IMR-90 (cell line): ENCODE measurements around the gene TSTD1. TPM values are rescaled to one million over a fixed set of nuclear protein-coding genes. Genes with fewer than 3 reads are reported as not detected.

Experiments
- ATAC-seq: fragments of 200-7000 bp; cut with Tn5 transposase; 2 replicates; pipeline ENCODE4 v1.9.1; 2020; ENCODE audit warnings: low read depth, mild to moderate bottlenecking, moderate library complexity
- BruUV-seq: library from RNA; stranded (reverse); fragments of 400-500 nt; replicated peaks from 2 replicates; lab custom pipeline; 2021; lab: Mats Ljungman, UMichigan
- CTCF ChIA-PET: fragments of 300-600 bp; formaldehyde crosslinking; extraction: SDS; loops from one replicate; lab custom pipeline; 2021; ENCODE audit warnings: antibody characterized with exemption; lab: Yijun Ruan, JAX
- POLR2A ChIA-PET: fragments of 300-600 bp; sonication (Branson Sonifier 250); formaldehyde crosslinking; loops from one replicate; lab custom pipeline; 2022; ENCODE audit warnings: antibody characterized with exemption; ENCODE audit not compliant: unreplicated experiment; lab: Charles Lee
- DNase-seq: peaks from one replicate; pipeline ENCODE4 v3.0.0; 2013
- H2AFZ ChIP-seq: replicated peaks from 2 replicates; pipeline ENCODE3; 2013; ENCODE audit warnings: low read length, mild to moderate bottlenecking; ENCODE audit not compliant: poor library complexity
- H2AK5ac ChIP-seq: 2 replicates; pipeline ENCODE4 v1.6.1; 2013; ENCODE audit warnings: low read depth, low read length, inconsistent platforms
- H2AK9ac ChIP-seq: replicated peaks from 2 replicates; pipeline ENCODE3; 2013; ENCODE audit warnings: mild to moderate bottlenecking, low read depth, low read length, moderate library complexity; ENCODE audit not compliant: poor library complexity
- H2BK120ac ChIP-seq: 2 replicates; pipeline ENCODE4 v1.6.1; 2013; ENCODE audit warnings: low read depth, low read length, inconsistent platforms
- H2BK15ac ChIP-seq: 3 replicates; pipeline ENCODE4 v1.6.1; 2013; ENCODE audit warnings: low read depth, low read length, inconsistent platforms
- H2BK20ac ChIP-seq: 2 replicates; pipeline ENCODE4 v1.6.1; 2013; ENCODE audit warnings: low read depth, mild to moderate bottlenecking, inconsistent platforms, low read length, moderate library complexity
- H2BK5ac ChIP-seq: 2 replicates; pipeline ENCODE4 v1.6.1; 2013; ENCODE audit warnings: mild to moderate bottlenecking, low read depth, low read length, inconsistent platforms; ENCODE audit not compliant: poor library complexity, severe bottlenecking
- H3K14ac ChIP-seq: replicated peaks from 2 replicates; pipeline ENCODE4 v1.6.1; 2013; ENCODE audit warnings: low read depth, low read length, inconsistent platforms
- H3K18ac ChIP-seq: 2 replicates; pipeline ENCODE4 v1.6.1; 2013; ENCODE audit warnings: low read depth, low read length, control low read depth
- H3K23ac ChIP-seq: 2 replicates; pipeline ENCODE4 v1.6.1; 2013; ENCODE audit warnings: low read depth, low read length, inconsistent platforms
- H3K27ac ChIP-seq: 2 replicates; pipeline ENCODE4 v1.5.1; 2013; ENCODE audit warnings: mild to moderate bottlenecking, control low read depth, low read length; ENCODE audit not compliant: insufficient read depth
- H3K27me3 ChIP-seq: 2 replicates; pipeline ENCODE4 v1.6.1; 2013; ENCODE audit warnings: low read length; ENCODE audit not compliant: control insufficient read depth, insufficient read depth
- H3K36me3 ChIP-seq: 2 replicates; pipeline ENCODE4 v1.6.1; 2013; ENCODE audit warnings: low read length, mixed read lengths; ENCODE audit not compliant: control insufficient read depth, insufficient read depth
- H3K4ac ChIP-seq: 2 replicates; pipeline ENCODE4 v1.6.1; 2013; ENCODE audit warnings: low read depth, low read length, inconsistent platforms
- H3K4me1 ChIP-seq: 2 replicates; pipeline ENCODE4 v1.6.1; 2013; ENCODE audit warnings: low read length, mixed read lengths; ENCODE audit not compliant: control insufficient read depth, insufficient read depth
- H3K4me2 ChIP-seq: 2 replicates; pipeline ENCODE4 v1.6.1; 2013; ENCODE audit warnings: low read depth, mild to moderate bottlenecking, control low read depth, low read length, moderate library complexity
- H3K4me3 ChIP-seq: 2 replicates; pipeline ENCODE4 v1.5.1; 2013; ENCODE audit warnings: low read depth, mild to moderate bottlenecking, control low read depth, low read length, moderate library complexity; ENCODE audit not compliant: insufficient read depth
- H3K56ac ChIP-seq: 2 replicates; pipeline ENCODE4 v1.6.1; 2013; ENCODE audit warnings: low read length, inconsistent platforms; ENCODE audit not compliant: insufficient read depth; ENCODE audit errors: extremely low read depth
- H3K79me1 ChIP-seq, 2 experiments: 2 replicates each; pipeline ENCODE4 v1.6.1; 2013; ENCODE audit warnings: low read length in 2 of 2, inconsistent platforms in 1 of 2, low read depth in 1 of 2
- H3K9ac ChIP-seq: 2 replicates; pipeline ENCODE4 v1.6.1; 2013; ENCODE audit warnings: low read depth, low read length, control low read depth
- H3K9me1 ChIP-seq: 2 replicates; pipeline ENCODE4 v1.6.1; 2013; ENCODE audit warnings: low read length, inconsistent platforms; ENCODE audit not compliant: insufficient read depth
- H3K9me3 ChIP-seq: 2 replicates; pipeline ENCODE4 v1.6.1; 2013; ENCODE audit warnings: low read length; ENCODE audit not compliant: control insufficient read depth, insufficient read depth
- H4K20me1 ChIP-seq: 2 replicates; pipeline ENCODE4 v1.6.1; 2013; ENCODE audit warnings: low read length, inconsistent platforms; ENCODE audit not compliant: insufficient read depth
- H4K5ac ChIP-seq: 2 replicates; pipeline ENCODE4 v1.6.1; 2013; ENCODE audit warnings: mild to moderate bottlenecking, low read depth, low read length, control low read depth
- H4K8ac ChIP-seq, 2 experiments: 2 replicates each; pipeline ENCODE4 v1.6.1; 2013; ENCODE audit warnings: low read depth in 2 of 2, low read length in 2 of 2, control low read depth in 1 of 2, inconsistent platforms in 1 of 2
- H4K91ac ChIP-seq: 2 replicates; pipeline ENCODE4 v1.6.1; 2013; ENCODE audit warnings: low read depth, low read length, inconsistent platforms; ENCODE audit not compliant: insufficient read depth
- BHLHE40 ChIP-seq: fragments of 150-350 bp; IDR thresholded peaks from 2 replicates; pipeline ENCODE4 v1.6.1; 2016; ENCODE audit warnings: mild to moderate bottlenecking, low read depth, low read length
- CEBPB ChIP-seq: IDR thresholded peaks from 2 replicates; pipeline ENCODE4 v1.6.1; 2012; ENCODE audit warnings: low read depth, low read length, improper control_type of control experiment
- CHD1 ChIP-seq: IDR thresholded peaks from 2 replicates; pipeline ENCODE4 v1.6.1; 2012; ENCODE audit warnings: low read depth, low read length, improper control_type of control experiment
- FOS ChIP-seq: fragments of 150-350 bp; IDR thresholded peaks from 2 replicates; pipeline ENCODE4 v1.6.1; 2016; ENCODE audit warnings: low read depth, low read length
- MAFK ChIP-seq: IDR thresholded peaks from 2 replicates; pipeline ENCODE4 v1.6.1; 2012; ENCODE audit warnings: low read depth, low read length, improper control_type of control experiment
- MAZ ChIP-seq: IDR thresholded peaks from 2 replicates; pipeline ENCODE4 v1.6.1; 2012; ENCODE audit warnings: low read depth, mild to moderate bottlenecking, low read length, improper control_type of control experiment, moderate library complexity, borderline replicate concordance
- MXI1 ChIP-seq: IDR thresholded peaks from 2 replicates; pipeline ENCODE4 v1.6.1; 2012; ENCODE audit warnings: low read depth, mild to moderate bottlenecking, low read length, moderate library complexity, borderline replicate concordance
- NFE2L2 ChIP-seq: fragments of 150-350 bp; IDR thresholded peaks from 2 replicates; pipeline ENCODE4 v1.6.1; 2016; ENCODE audit warnings: low read depth, mild to moderate bottlenecking, low read length
- POLR2A ChIP-seq: IDR thresholded peaks from 2 replicates; pipeline ENCODE4 v1.6.1; 2012; ENCODE audit warnings: mild to moderate bottlenecking, low read depth, low read length
- RCOR1 ChIP-seq: IDR thresholded peaks from 2 replicates; pipeline ENCODE4 v1.6.1; 2012; ENCODE audit warnings: mild to moderate bottlenecking, low read length, improper control_type of control experiment; ENCODE audit not compliant: insufficient replicate concordance
- RFX5 ChIP-seq: IDR thresholded peaks from 2 replicates; pipeline ENCODE4 v1.8.0; 2012; ENCODE audit warnings: low read depth, mild to moderate bottlenecking, low read length, moderate library complexity
- SMC3 ChIP-seq: fragments of 150-350 bp; IDR thresholded peaks from 2 replicates; pipeline ENCODE4 v1.6.1; 2016; ENCODE audit warnings: low read depth, mild to moderate bottlenecking, antibody characterized with exemption, low read length, moderate library complexity
- WGBS, 2 experiments: methylation state at CpG; one replicate each; pipeline versions ENCODE4 v1.1.5 to v1.1.7; 2013; ENCODE audit warnings: missing lambda C conversion rate in 2 of 2; ENCODE audit not compliant: insufficient read length in 1 of 2; ENCODE audit errors: extremely low coverage in 2 of 2; 5-methylcytosine and 5-hydroxymethylcytosine counted together
- dilution Hi-C: fragments of 300-500 bp; cut with HindIII; formaldehyde crosslinking; loops from one replicate; pipeline ENCODE4 v1.14.3; 2018; ENCODE audit warnings: low sequenced_read_pairs; ENCODE audit not compliant: unreplicated experiment
- in situ Hi-C: fragments of 300-500 bp; cut with MboI; formaldehyde crosslinking; loops from 3 replicates; pipeline ENCODE4 v1.14.3; 2019; ENCODE audit warnings: low sequenced_read_pairs, inconsistent platforms, mixed read lengths
- intact Hi-C: fragments of 100-400 bp; cut with micrococcal nuclease; formaldehyde crosslinking; loops from 2 replicates; pipeline ENCODE4 v1.10.0; 2022
- polyA plus RNA-seq, 3 experiments: library from polyadenylated mRNA; depleted of rRNA; stranded (reverse); fragments of >200 nt; gene quantifications; 2 replicates each; pipeline ENCODE4 v1.2.3, GENCODE V29; 2012; ENCODE audit warnings: low replicate concordance in 1 of 3
- total RNA-seq: library from RNA; depleted of rRNA; stranded (reverse); fragments of >200 nt; gene quantifications from 2 replicates; pipeline ENCODE4 v1.2.3, GENCODE V29; 2012
- TF ChIP-seq, protein P1 (sequence below): conservative IDR thresholded peaks from 2 replicates; pipeline ENCODE4 v1.5.1; 2012; ENCODE audit warnings: mild to moderate bottlenecking, low read depth, low read length, improper control_type of control experiment
- TF ChIP-seq, protein P2 (sequence below): fragments of 150-350 bp; IDR thresholded peaks from 2 replicates; pipeline ENCODE4 v1.6.1; 2016; ENCODE audit warnings: low read depth, mild to moderate bottlenecking, low read length, moderate library complexity, borderline replicate concordance

Gene TSTD1
- total and polyA plus RNA-seq, 2 of the 4 experiments (the other 2 are of a cell fraction) = 0.21 TPM; not detected in 1

DNA sequence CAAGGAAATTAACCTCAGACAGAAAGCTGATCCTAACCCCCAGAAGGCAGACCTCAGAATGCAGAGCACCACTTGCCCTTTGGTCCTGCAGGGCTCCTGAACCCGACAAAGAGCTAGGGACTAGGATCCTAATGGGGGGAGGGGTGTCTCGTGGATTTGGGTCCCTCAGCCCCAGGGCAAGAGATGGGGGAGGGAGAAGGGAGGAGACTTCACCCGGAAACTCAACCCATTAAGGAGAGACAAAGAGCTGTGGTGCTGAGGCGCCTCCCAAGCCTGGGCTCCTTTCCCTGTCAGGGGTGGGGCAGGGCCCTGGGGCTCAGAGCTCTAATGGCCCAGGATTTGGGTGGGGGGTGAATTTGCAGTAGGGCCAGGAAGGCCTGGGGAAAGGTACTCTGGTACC, 47.7 kb upstream of the TSTD1 start:
- H3K27me3 ChIP-seq = no peaks in the 10 kb centered on the region
- no peak overlapping the region for H2BK120ac ChIP-seq
- H3K9me3 ChIP-seq = no peaks in the 10 kb centered on the region
- H4K20me1 ChIP-seq = no peaks in the 10 kb centered on the region
- ChIA-PET POLR2A (no interaction called here), CTCF (no interaction called here)
- H3K27ac ChIP-seq = no peak overlapping the region
- ATAC-seq (no peak), DNase-seq (no peak)
- H3K9ac ChIP-seq = no peak overlapping the region
- H3K14ac ChIP-seq = no peak overlapping the region
- no peak overlapping the region for H3K56ac ChIP-seq
- no peak overlapping the region for H2AFZ ChIP-seq
- no peak overlapping the region; the same call in 1 of the 2 replicates for H2AK5ac ChIP-seq
- in situ Hi-C loops (no loop called here), dilution Hi-C loops (no loop called here), intact Hi-C loops (no loop called here)
- no peaks in the 10 kb centered on the region for H3K36me3 ChIP-seq
- no peak overlapping the region for H2BK5ac ChIP-seq
- H2BK15ac ChIP-seq = no peak overlapping the region
- H3K4me3 ChIP-seq = no peak overlapping the region
- no peak overlapping the region for H2BK20ac ChIP-seq
- no peak overlapping the region for H4K91ac ChIP-seq
- H3K4me2 ChIP-seq = no peak overlapping the region
- no peak overlapping the region for H2AK9ac ChIP-seq
- 17% methylated on average over 1 of the region's 4 CpGs; no CpG with 5 or more reads in 1 of the 2 experiments for WGBS, 2 experiments
- no peaks in the 10 kb centered on the region for H3K79me1 ChIP-seq
- H3K9me1 ChIP-seq = peaks cover 26% of the 10 kb centered on the region
- H3K4me1 ChIP-seq = peaks cover 24% of the 10 kb centered on the region
- no peak overlapping the region for H4K5ac ChIP-seq
- no TSS peak for BruUV-seq
- no peak overlapping the region for H3K4ac ChIP-seq
- H3K18ac ChIP-seq = no peak overlapping the region
- no peak overlapping the region for H4K8ac ChIP-seq
- TF ChIP-seq POLR2A (no peak), FOS (no peak), CEBPB (no peak), RFX5 (no peak), SMC3 (no peak), MAZ (no peak), NFE2L2 (no peak), RCOR1 (no peak), CHD1 (no peak), MXI1 (no peak), BHLHE40 (no peak), MAFK (no peak)
- TF ChIP-seq, protein P1, sequence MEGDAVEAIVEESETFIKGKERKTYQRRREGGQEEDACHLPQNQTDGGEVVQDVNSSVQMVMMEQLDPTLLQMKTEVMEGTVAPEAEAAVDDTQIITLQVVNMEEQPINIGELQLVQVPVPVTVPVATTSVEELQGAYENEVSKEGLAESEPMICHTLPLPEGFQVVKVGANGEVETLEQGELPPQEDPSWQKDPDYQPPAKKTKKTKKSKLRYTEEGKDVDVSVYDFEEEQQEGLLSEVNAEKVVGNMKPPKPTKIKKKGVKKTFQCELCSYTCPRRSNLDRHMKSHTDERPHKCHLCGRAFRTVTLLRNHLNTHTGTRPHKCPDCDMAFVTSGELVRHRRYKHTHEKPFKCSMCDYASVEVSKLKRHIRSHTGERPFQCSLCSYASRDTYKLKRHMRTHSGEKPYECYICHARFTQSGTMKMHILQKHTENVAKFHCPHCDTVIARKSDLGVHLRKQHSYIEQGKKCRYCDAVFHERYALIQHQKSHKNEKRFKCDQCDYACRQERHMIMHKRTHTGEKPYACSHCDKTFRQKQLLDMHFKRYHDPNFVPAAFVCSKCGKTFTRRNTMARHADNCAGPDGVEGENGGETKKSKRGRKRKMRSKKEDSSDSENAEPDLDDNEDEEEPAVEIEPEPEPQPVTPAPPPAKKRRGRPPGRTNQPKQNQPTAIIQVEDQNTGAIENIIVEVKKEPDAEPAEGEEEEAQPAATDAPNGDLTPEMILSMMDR = no peak
- TF ChIP-seq, protein P2, sequence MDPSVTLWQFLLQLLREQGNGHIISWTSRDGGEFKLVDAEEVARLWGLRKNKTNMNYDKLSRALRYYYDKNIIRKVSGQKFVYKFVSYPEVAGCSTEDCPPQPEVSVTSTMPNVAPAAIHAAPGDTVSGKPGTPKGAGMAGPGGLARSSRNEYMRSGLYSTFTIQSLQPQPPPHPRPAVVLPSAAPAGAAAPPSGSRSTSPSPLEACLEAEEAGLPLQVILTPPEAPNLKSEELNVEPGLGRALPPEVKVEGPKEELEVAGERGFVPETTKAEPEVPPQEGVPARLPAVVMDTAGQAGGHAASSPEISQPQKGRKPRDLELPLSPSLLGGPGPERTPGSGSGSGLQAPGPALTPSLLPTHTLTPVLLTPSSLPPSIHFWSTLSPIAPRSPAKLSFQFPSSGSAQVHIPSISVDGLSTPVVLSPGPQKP = no peak
- H3K23ac ChIP-seq = no peak overlapping the region
